T-cell (primary cell): ENCODE data around the gene SELENOP. TPM values are rescaled to one million over a fixed set of nuclear protein-coding genes. Genes with fewer than 3 reads are reported as not detected.

Source experiments
- ATAC-seq, 4 experiments: fragments of 200-7000 bp in 3 of 4; fragments of 150-1000 bp in 1 of 4; cut with Tn5 transposase; replicated peaks in 1 of 4; 1 replicate in 3 of 4; 2 replicates in 1 of 4; pipeline ENCODE4 v1.10.0; 2021; ENCODE audit warnings: moderate library complexity in 3 of 4, mild to moderate bottlenecking in 2 of 4, moderate number of reproducible peaks in 1 of 4
- CTCF ChIA-PET, 2 donors: fragments of 300-600 bp; sonication (Branson Sonifier 250); formaldehyde crosslinking; loops; one replicate each; lab custom pipeline; 2022; ENCODE audit warnings: antibody characterized with exemption in 2 of 2; lab: Charles Lee
- POLR2A ChIA-PET, 2 donors: fragments of 300-600 bp; sonication (Branson Sonifier 250); formaldehyde crosslinking; loops; one replicate each; lab custom pipeline; 2022; ENCODE audit warnings: antibody characterized with exemption in 2 of 2; lab: Charles Lee
- DNase-seq, 35 experiments: peaks; one replicate each; pipeline versions ENCODE4 v3.0.0 to v3.0.0-alpha.2; 2013 to 2023
- H3K27ac ChIP-seq: one replicate; pipeline ENCODE4 v1.5.1; 2013; ENCODE audit warnings: low read length
- H3K27me3 ChIP-seq, 2 experiments: replicated peaks in 1 of 2; 1 replicate in 1 of 2; 2 replicates in 1 of 2; pipeline versions ENCODE4 v1.6.1 to v1.7.0; 2013; ENCODE audit warnings: low read length in 1 of 2, mixed read lengths in 1 of 2; ENCODE audit not compliant: control insufficient read depth in 2 of 2, insufficient read depth in 2 of 2; ENCODE audit errors: extremely low read depth in 1 of 2
- H3K36me3 ChIP-seq, 2 donors: 1 replicate in 1 of 2; 2 replicates in 1 of 2; pipeline versions ENCODE4 v1.6.1 to v1.7.0; 2013; ENCODE audit warnings: low read length in 1 of 2; ENCODE audit not compliant: control insufficient read depth in 2 of 2, insufficient read depth in 1 of 2; ENCODE audit errors: extremely low read depth in 1 of 2
- H3K4me1 ChIP-seq, 2 experiments: 1 replicate in 1 of 2; 2 replicates in 1 of 2; pipeline versions ENCODE4 v1.6.1 to v1.7.0; 2013; ENCODE audit warnings: low read length in 2 of 2, mixed read lengths in 1 of 2; ENCODE audit not compliant: insufficient read depth in 2 of 2, control insufficient read depth in 1 of 2; ENCODE audit errors: extremely low read depth in 1 of 2
- H3K4me3 ChIP-seq, 2 donors: 1 replicate in 1 of 2; 2 replicates in 1 of 2; pipeline versions ENCODE4 v1.5.1 to v1.7.0; 2013; ENCODE audit warnings: mild to moderate bottlenecking in 2 of 2, low read length in 1 of 2, moderate library complexity in 1 of 2; ENCODE audit not compliant: control insufficient read depth in 1 of 2; ENCODE audit errors: extremely low read depth in 1 of 2
- H3K9me3 ChIP-seq: 2 replicates; pipeline ENCODE4 v1.7.0; 2013
- H3K27ac Mint-ChIP-seq, 2 donors: one replicate each; pipeline ENCODE4 v1.8.0; 2020 to 2021; ENCODE audit warnings: mild to moderate bottlenecking in 2 of 2, mixed read lengths in 2 of 2
- H3K27me3 Mint-ChIP-seq, 2 donors: one replicate each; pipeline ENCODE4 v1.8.0; 2021 to 2022; ENCODE audit warnings: mixed read lengths in 2 of 2
- H3K36me3 Mint-ChIP-seq: one replicate; pipeline ENCODE4 v1.8.0; 2021; ENCODE audit warnings: mixed read lengths
- H3K4me1 Mint-ChIP-seq, 3 donors: one replicate each; pipeline ENCODE4 v1.8.0; 2020 to 2022; ENCODE audit warnings: mixed read lengths in 3 of 3, mild to moderate bottlenecking in 1 of 3
- H3K4me3 Mint-ChIP-seq, 3 donors: one replicate each; pipeline ENCODE4 v1.8.0; 2020 to 2022; ENCODE audit warnings: mild to moderate bottlenecking in 3 of 3, mixed read lengths in 3 of 3, moderate library complexity in 3 of 3
- H3K9me3 Mint-ChIP-seq, 3 donors: one replicate each; pipeline ENCODE4 v1.8.0; 2020 to 2022; ENCODE audit warnings: mixed read lengths in 3 of 3
- WGBS: methylation state at CpG from one replicate; pipeline ENCODE4 v1.1.5; 2013; ENCODE audit warnings: missing lambda C conversion rate; ENCODE audit not compliant: insufficient coverage; 5-methylcytosine and 5-hydroxymethylcytosine counted together
- total RNA-seq, 35 experiments: library from RNA in 6 of 35; stranded (reverse) in 6 of 35; fragments of 120-200 nt in 1 of 35; gene quantifications; one replicate each; pipeline versions ENCODE4 v1.2.1 to v1.2.4 and lab custom pipeline; 2013 to 2026

SELENOP gene
- total RNA-seq, 5 donors from 2014 or later (not counting 1 experiment from before 2014, with no cell fraction given): 0.68 to 3.1 (median 2.6) TPM

DNA sequence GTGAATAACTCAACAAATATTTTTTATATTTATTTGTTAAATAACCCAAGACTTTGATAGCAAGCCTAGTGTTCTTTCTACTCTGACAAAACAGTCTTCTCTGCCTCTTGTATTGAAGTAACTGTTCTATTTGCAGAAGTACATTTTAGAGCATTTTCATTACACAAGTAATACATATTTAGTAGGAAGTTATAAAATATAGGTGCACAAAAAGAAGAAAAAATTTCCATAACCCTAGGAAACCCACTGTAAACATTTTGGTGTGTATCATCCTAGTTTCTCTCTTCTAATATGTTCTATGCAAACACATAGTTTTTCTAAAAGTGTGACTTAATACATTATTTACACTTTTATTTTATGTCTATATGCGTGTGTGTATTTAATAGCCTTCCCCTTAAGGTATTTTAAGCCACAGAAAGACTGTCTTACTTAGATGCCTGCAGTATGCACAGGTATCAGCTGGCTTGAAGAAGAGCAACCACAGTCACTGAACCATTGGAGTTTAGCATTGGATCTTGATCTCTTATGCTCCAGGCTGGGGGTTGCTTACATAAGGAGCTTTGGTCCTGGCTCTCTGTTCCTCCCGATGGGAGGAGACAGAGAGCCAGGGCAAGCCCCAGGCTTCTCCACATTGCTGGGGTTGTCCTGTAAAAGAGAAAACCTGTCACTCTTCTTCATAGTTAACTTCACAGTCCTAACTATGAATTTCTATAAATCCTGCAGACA, 3.8 kb downstream of the SELENOP start:
- Histone ChIP-seq H3K27ac (no peak overlapping the region), H3K36me3 (no peaks in the 10 kb centered on the region), H3K9me3 (no peaks in the 10 kb centered on the region), H3K27me3 (no peaks in the 10 kb centered on the region), H3K4me3 (no peak overlapping the region), H3K4me1 (no peaks in the 10 kb centered on the region)
- H3K27ac Mint-ChIP-seq: no peak overlapping the region
- ATAC-seq (no peak), DNase-seq (no peak)
- H3K4me1 Mint-ChIP-seq: peaks cover 0 to 5% (median 3%) of the 10 kb centered on the region in 3 donors
- H3K36me3 Mint-ChIP-seq: peaks cover 4% of the 10 kb centered on the region
- ChIA-PET POLR2A (no interaction called here), CTCF (no interaction called here)
- no CpG with 5 or more reads among the region's 2 CpGs for WGBS
- H3K9me3 Mint-ChIP-seq: no peaks in the 10 kb centered on the region
- H3K4me3 Mint-ChIP-seq: no peak overlapping the region
- H3K27me3 Mint-ChIP-seq: no peaks in the 10 kb centered on the region

- ATAC-seq: no peak
- ChIA-PET POLR2A (no interaction called here), CTCF (interaction anchor here in 1 of 2 donors (0.5 kb wide), 1 partner anchor 212 kb away, joined by 7 read pairs; no protein-coding TSS in a partner anchor)
- WGBS: no CpG with 5 or more reads among the region's 3 CpGs
- Mint-ChIP-seq H3K27me3 (no peaks in the 10 kb centered on the region), H3K36me3 (peaks cover 4% of the 10 kb centered on the region), H3K4me1 (peaks cover 0 to 3% (median under 1%) of the 10 kb centered on the region in 3 donors), H3K9me3 (no peaks in the 10 kb centered on the region), H3K27ac (no peak overlapping the region), H3K4me3 (no peak overlapping the region)
- Histone ChIP-seq H3K27me3 (no peaks in the 10 kb centered on the region), H3K9me3 (no peaks in the 10 kb centered on the region), H3K36me3 (no peaks in the 10 kb centered on the region), H3K4me1 (no peaks in the 10 kb centered on the region), H3K27ac (no peak overlapping the region), H3K4me3 (no peak overlapping the region)
- no peak for DNase-seq
Measured at GRCh38 chr5:42806701-42807262, 4.9 kb downstream of the SELENOP start.

DNA sequence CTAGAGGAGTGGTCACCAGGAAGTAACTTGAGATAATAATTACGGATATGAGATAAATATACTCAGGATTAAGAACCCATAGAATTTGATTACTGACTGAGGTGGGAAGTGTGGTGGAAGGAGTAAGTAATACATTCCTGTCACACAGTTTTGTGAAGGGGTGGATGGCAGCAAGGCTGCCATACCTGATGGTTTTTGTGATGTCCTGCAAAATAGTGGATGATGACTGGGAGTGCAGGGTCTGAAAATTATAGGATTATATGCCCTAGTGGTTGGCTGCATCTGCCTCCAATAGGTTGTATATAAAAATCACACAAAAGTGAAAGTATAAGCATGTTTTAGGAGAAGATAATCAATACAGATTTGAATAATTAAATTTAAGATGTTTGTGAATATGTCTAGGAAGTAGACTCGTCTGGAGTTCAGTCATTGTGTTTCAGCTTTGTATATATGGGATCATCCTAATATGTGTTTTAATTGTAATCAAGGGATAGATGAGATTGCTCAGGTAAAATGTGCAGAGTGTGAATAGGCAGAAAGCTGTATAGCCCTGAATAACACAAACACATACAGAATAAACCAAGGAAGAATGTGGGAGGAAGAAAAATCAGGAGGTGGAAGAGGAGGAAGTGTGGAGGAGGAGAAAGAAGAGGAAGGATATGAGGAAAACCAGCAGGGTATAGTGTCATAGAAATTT, 5.5 kb downstream of the SELENOP start:
- POLR2A ChIA-PET: no interaction called here
- H3K27me3 Mint-ChIP-seq: no peaks in the 10 kb centered on the region
- no peak overlapping the region for H3K4me3 Mint-ChIP-seq
- Histone ChIP-seq H3K4me3 (no peak overlapping the region), H3K27me3 (no peaks in the 10 kb centered on the region), H3K4me1 (no peaks in the 10 kb centered on the region), H3K27ac (no peak overlapping the region), H3K9me3 (no peaks in the 10 kb centered on the region), H3K36me3 (no peaks in the 10 kb centered on the region)
- 100% methylated on average over 1 of the region's 2 CpGs for WGBS
- no peaks in the 10 kb centered on the region for H3K9me3 Mint-ChIP-seq
- no peak for ATAC-seq
- H3K36me3 Mint-ChIP-seq: peaks cover 4% of the 10 kb centered on the region
- CTCF ChIA-PET: interaction anchor here in 1 of 2 donors (0.5 kb wide), 1 partner anchor 212 kb away, joined by 7 read pairs; no protein-coding TSS in a partner anchor
- H3K4me1 Mint-ChIP-seq: no peaks in the 10 kb centered on the region
- no peak overlapping the region for H3K27ac Mint-ChIP-seq
- no peak for DNase-seq

DNA sequence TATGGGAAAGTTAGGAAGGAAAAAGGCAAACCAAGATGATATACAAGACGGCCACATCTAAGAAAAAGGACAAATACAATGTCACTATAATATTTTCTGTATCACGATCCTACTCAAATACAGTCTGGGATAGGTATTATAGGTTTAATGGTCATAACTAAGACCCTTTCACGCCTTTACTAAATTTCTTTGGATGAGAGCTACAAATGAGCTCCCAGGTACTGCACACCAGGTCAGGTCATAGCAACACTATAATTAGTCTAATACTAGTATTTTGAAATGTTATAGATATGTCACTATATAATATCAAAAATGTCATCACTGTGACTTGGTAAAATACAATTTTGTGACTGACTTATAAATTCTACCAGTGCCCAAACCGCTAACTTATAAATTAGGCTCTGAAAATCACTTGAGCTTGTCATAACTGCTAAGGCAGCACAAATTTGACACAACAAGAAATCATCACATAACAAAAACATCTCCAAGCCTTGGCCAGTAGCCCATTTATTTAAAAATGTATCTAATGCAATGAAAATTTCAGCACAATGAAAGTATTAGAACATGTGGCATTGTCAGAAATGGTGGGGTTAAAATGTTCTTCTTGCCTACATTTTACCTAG, 6.9 kb downstream of the SELENOP start:
- Mint-ChIP-seq H3K27ac (no peak overlapping the region), H3K27me3 (no peaks in the 10 kb centered on the region), H3K4me3 (no peak overlapping the region), H3K4me1 (no peaks in the 10 kb centered on the region), H3K9me3 (no peaks in the 10 kb centered on the region), H3K36me3 (peaks cover 7% of the 10 kb centered on the region)
- Histone ChIP-seq H3K27ac (no peak overlapping the region), H3K27me3 (no peaks in the 10 kb centered on the region), H3K36me3 (no peaks in the 10 kb centered on the region), H3K9me3 (no peaks in the 10 kb centered on the region), H3K4me1 (no peaks in the 10 kb centered on the region), H3K4me3 (no peak overlapping the region)
- ATAC-seq (no peak), DNase-seq (no peak)
- ChIA-PET POLR2A (no interaction called here), CTCF (interaction anchor here in 1 of 2 donors (0.5 kb wide), 1 partner anchor 1184 kb away, joined by 3 read pairs; no protein-coding TSS in a partner anchor)
- WGBS: no CpG with 5 or more reads among the region's 4 CpGs

GRCh38 chr5:42801516-42802166, 10.1 kb downstream of the SELENOP start:
- no peaks in the 10 kb centered on the region for H3K27me3 Mint-ChIP-seq
- DNase-seq: no peak
- H3K9me3 Mint-ChIP-seq: no peaks in the 10 kb centered on the region
- H3K27ac ChIP-seq: no peak overlapping the region
- no peak for ATAC-seq
- H3K4me1 ChIP-seq: no peaks in the 10 kb centered on the region
- H3K36me3 ChIP-seq: no peaks in the 10 kb centered on the region
- H3K4me1 Mint-ChIP-seq: no peaks in the 10 kb centered on the region
- H3K36me3 Mint-ChIP-seq: peaks cover 23% of the 10 kb centered on the region
- no peak overlapping the region for H3K27ac Mint-ChIP-seq
- H3K9me3 ChIP-seq: no peaks in the 10 kb centered on the region
- H3K4me3 ChIP-seq: no peak overlapping the region
- WGBS: 96% methylated on average over 4 of the region's 6 CpGs
- ChIA-PET POLR2A (interaction anchor here in 1 of 2 donors (0.5 to 0.7 kb wide), 2 partner anchors 93 to 575 kb away, joined by 3 read pairs; no protein-coding TSS in a partner anchor), CTCF (no interaction called here)
- no peaks in the 10 kb centered on the region for H3K27me3 ChIP-seq
- no peak overlapping the region for H3K4me3 Mint-ChIP-seq
